Measurements from ENCODE around the gene PDE9A.
"Not testable (repeated sequence)": the region's sequence is repeated elsewhere in the genome, so short reads cannot be mapped to it uniquely, and the experiment has no call there.

PDE9A gene

DNA sequence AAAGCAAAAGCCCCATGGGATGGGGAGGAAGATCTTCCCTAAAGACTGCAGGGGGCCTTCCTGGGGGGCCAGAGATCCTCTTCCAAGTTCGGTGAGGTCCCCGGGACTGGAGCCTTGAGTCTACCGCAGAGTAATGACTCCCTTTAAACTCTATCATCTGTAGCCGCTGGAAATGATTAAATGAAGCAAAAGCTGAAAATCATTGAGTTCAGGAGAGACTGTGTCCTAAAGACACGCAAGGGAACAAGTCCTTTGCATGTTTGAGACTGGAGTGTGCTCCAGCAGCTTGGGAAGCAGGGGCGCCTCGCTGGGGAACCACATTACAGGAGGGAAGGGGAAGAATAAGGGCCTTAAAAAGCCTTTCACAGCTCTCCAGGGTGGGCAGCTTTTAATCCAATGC is 155.8 kb downstream of the PDE9A start:
- no peak for DNase-seq

DNA sequence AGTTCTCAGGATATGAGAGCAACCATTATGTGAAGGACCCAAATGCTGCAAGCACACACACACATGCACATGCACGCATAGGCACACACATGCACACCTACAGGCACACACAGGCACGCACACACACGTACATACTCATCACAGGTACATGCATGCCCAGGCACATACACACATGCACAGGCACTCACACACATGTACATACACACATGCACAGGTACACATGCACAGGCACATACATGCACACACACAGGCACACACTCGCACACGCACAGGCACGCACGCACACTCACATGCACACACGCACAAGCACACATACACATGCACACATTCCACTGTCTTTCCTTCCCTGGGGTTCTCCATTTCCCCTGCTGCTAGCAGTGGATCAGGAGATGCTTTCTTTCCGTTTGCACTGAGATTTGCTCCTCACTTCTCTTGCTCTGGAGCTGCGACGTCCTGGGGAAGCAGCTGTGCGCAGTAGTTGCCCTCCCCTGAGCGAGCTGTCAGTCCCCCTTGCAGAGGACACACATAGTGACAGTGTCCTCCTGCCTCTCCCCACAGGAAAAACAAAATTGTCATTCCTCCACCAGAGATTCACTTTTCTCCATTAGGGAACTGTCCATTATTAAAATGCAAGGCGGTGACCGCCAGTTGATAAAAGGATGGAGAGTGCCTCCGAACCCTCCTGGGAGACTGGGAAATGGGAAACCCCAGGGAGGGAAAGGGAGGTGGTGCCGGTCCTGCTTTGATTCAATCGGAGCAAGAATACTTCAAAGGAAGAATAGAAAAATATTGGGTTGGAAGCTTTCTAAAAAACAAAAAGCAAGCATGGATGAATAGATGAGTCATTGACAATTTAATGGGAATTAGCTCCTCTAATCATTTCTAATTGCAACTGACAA is 156.4 kb downstream of the PDE9A start:
- DNase-seq, result no peak

DNA sequence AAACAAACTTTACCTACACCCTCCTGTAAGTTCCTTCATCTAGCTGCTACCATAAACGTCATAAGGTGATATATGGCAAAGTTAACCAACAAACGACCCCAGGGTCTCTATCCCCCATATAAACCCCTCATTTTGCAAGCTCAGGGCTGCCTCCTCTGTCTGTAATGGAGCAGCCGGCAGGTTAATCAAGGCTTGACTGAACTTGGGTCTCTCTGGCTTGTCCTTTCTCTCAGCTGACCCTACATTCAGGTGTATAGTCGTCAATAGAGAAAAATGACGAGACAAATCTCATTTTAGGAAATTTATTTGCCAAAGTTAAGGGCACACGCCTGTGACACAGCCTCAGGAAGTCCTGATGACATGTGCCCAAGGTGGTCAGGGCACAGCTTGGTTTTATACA is 158.5 kb downstream of the PDE9A start:
- no peak for DNase-seq

DNA sequence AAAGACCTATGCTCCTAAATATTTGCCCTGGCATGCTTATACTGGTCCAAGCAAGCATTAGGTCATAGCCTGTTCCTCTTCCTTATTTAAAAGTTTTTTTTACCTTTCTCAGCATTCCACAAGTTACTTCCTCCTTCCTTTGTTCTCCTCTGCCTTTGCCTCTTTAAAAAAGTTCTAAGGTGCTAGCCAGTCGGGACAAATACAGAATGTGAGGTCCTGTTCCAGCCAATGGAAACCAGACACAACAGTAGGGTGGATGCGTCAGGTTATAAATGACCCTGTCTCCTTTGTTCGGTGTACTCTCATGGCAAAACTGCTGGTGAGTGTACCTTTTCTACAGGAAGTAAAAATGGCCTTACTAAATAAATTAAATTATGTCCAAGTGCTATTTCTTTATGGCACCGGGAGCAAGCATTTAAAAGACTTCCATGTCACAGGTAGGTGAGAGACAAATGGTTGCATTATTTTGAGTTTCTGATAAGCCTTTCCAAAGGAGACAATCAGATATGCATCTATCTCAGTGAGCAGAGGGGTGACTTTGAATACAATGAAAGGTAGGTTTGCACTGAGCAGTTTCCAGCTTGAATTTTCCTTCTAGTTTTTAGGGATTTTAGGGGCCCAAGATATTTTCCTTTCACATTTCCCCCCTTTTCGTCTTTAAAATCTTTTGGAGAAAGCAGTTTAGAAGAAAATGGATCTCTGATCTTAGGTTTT is 159.3 kb downstream of the PDE9A start:
- DNase-seq, result not testable (repeated sequence)

DNA sequence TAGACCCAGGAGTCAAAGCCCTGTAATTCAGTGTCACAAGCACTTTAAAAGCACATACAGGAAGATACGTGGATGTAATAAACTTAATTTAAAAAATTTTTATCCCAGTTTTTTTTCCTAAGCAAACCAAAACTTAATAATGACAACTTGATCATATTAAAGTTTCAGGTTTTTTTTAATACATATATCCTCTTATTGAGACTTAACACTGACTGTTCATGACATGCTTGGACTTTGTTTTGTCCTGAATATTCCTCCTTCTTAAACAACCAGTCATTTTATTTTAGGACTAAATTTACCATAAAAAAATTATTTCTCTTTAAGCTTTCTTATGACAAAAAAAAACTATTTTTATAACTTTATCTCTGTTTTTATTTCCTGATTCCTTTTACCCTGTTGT is 161.8 kb downstream of the PDE9A start:
- no peak for DNase-seq

DNA sequence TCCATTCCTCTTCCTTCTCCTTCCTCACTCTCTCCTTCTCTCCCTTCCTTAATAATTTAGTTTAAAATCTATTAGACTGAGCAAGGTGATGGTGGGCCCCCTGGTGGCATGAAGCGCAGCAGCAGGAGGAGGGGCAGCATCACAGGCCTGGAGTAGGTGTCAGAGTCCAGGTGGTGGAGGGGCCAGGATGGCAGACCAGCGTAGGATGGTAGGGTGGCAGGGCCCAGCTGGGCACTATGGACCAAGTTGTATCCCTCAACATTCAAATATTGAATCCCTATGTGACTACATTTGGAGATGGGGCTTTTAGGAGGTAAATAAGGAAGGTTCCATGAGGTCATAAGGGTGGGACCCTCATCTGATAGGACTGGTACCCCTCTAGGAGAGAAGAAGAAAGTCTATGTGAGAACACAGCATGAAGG is 164.9 kb downstream of the PDE9A start:
- DNase-seq, result no peak

DNA sequence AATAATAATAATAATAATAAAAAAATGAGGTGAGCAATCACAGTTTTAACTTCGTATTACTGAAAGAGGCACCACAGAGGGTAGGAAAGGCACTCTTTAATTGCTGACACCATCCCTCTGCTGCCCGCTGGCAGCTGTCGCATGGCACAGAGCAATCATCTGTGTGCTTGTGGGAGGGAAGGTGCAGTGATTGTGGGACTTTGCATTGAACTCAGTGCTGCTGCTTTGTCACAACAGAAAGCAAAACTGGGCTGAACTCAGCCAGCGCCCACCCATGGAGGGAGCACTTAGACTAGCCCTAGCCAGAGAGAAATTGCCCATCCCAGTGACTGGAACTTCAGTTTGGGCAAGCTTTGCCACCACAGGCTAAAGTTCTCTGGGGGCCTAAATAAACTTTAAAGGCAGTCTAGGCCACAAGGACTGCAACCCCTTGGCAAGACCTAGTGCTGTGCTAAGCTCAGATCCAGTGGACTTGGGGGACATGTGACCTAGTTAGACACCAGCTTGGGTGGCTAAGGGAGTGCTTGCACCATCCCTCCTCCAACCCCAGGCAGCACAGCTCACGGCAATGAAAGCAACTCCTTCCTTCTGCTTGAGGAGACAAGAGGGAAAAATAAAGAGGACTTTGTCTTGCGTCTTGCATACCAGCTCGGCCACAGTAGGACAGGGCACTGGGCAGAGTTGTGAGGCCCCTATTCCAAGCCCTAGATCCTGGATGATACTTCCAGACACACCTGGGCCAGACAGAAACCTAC is 166.6 kb downstream of the PDE9A start:
- DNase-seq, result no peak

DNA sequence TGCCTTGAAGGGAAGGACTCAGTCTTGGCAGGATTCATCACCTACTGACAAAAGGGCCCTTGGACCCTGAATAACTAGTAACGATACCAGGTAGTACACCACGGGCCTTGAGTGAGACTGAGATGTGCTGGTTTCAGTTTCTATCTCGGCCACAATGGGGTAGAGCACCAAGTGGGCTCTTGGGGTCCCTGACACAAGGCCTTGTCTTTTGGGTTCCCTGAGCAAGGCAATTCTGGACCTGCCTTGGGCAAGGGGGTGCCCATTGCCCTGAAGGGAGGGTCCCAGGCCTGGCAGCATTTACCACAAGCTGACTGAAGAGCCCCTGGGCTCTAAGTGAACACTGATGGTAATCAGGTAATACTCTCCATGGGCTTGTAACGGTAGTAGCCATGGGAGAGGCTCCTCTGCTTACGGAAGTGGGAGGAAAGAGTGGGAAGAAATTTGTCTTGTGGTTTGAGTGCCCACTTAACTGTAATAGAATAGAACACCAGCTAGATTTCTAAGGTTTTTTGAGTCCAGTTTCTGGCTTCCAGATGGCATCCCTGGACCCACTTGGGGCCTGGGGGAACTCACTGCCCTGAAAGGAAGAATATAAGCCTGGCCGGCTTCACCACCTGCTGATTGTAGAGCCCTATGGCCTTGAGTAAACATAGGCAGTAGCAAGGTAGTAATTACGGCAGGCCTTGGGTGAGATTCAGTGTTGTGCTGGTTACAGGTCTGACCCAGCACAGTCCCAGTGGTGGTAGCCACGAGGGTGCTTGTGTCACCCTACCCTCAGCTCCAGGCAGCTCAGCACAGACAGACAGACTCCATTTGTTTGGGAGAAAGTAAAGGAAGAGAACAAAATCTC is 167.4 kb downstream of the PDE9A start:
- no peak for DNase-seq
